ENCODE data around the gene BMAL1. TPM values are rescaled to one million over a fixed set of nuclear protein-coding genes. Genes with fewer than 3 reads are reported as not detected.

Gene BMAL1
- total and polyA plus RNA-seq, 2 of the 4 experiments (the other 2 are of a cell fraction), result 8.8 to 9.9 TPM

DNA sequence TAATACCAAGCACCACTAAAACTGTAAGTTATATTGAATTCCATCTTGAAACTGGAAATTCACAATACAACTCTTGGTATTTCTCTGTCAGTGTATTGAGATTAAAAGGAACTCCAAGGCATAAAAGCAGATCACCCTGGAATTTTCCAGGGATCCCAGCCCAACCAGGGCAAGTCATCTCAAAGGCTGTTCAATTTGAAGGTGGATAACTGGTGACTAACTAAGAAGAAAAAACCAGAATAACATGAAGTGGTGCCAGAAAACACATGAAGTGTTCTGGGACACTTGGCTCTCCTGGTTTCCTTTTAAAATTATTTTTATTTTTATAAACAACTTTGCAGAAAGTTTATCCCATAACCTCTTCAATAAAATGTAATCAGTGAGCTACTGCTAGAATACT, 7.8 kb upstream of the BMAL1 start:
- H3K9ac ChIP-seq (ENCODE audit: low read depth, low read length), result no peak overlapping the region
- no peaks in the 10 kb centered on the region for H3K9me1 ChIP-seq (ENCODE audit: insufficient read depth, low read length)
- no peak overlapping the region for H3K4me2 ChIP-seq (ENCODE audit: low read depth, low read length)
- H3K14ac ChIP-seq (replicated peaks; ENCODE audit: low read depth, low read length), result 0 out of 2 replicates have a peak overlapping the region, but pooled peaks have one; percentile 29
- TF ChIP-seq, protein P1, sequence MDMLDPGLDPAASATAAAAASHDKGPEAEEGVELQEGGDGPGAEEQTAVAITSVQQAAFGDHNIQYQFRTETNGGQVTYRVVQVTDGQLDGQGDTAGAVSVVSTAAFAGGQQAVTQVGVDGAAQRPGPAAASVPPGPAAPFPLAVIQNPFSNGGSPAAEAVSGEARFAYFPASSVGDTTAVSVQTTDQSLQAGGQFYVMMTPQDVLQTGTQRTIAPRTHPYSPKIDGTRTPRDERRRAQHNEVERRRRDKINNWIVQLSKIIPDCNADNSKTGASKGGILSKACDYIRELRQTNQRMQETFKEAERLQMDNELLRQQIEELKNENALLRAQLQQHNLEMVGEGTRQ (IDR thresholded peaks at IDR 0.05; ENCODE audit: low read depth, low read length), result no peak
- no peak for TF ChIP-seq MXI1 (IDR thresholded peaks at IDR 0.05; ENCODE audit: borderline replicate concordance, low read depth, low read length)
- no peak for TF ChIP-seq RFX5 (IDR thresholded peaks at IDR 0.05; ENCODE audit: low read depth, low read length)
- no peak for TF ChIP-seq CEBPB (IDR thresholded peaks at IDR 0.05; ENCODE audit: low read depth, low read length)
- TF ChIP-seq CHD1 (IDR thresholded peaks at IDR 0.05; ENCODE audit: low read depth, low read length), result no peak
- TF ChIP-seq RCOR1 (IDR thresholded peaks at IDR 0.05; ENCODE audit: insufficient replicate concordance, low read length), result no peak
- TF ChIP-seq RAD21 (IDR thresholded peaks at IDR 0.05; ENCODE audit: low read length), result no peak
- TF ChIP-seq MAFK (IDR thresholded peaks at IDR 0.05; ENCODE audit: low read depth, low read length), result no peak
- no peak for TF ChIP-seq FOS (IDR thresholded peaks at IDR 0.05; ENCODE audit: low read depth, low read length)
- no peak for TF ChIP-seq NFE2L2 (IDR thresholded peaks at IDR 0.05; ENCODE audit: low read depth, low read length)
- no peak for TF ChIP-seq POLR2A (IDR thresholded peaks at IDR 0.05; ENCODE audit: low read depth, low read length)
- TF ChIP-seq, protein P2, sequence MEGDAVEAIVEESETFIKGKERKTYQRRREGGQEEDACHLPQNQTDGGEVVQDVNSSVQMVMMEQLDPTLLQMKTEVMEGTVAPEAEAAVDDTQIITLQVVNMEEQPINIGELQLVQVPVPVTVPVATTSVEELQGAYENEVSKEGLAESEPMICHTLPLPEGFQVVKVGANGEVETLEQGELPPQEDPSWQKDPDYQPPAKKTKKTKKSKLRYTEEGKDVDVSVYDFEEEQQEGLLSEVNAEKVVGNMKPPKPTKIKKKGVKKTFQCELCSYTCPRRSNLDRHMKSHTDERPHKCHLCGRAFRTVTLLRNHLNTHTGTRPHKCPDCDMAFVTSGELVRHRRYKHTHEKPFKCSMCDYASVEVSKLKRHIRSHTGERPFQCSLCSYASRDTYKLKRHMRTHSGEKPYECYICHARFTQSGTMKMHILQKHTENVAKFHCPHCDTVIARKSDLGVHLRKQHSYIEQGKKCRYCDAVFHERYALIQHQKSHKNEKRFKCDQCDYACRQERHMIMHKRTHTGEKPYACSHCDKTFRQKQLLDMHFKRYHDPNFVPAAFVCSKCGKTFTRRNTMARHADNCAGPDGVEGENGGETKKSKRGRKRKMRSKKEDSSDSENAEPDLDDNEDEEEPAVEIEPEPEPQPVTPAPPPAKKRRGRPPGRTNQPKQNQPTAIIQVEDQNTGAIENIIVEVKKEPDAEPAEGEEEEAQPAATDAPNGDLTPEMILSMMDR (conservative IDR thresholded peaks at IDR 0.05; ENCODE audit: low read depth, low read length), result no peak
- no peak for TF ChIP-seq BHLHE40 (IDR thresholded peaks at IDR 0.05; ENCODE audit: low read depth, low read length)
- TF ChIP-seq MAZ (IDR thresholded peaks at IDR 0.05; ENCODE audit: borderline replicate concordance, low read depth, low read length), result no peak
- TF ChIP-seq, protein P3, sequence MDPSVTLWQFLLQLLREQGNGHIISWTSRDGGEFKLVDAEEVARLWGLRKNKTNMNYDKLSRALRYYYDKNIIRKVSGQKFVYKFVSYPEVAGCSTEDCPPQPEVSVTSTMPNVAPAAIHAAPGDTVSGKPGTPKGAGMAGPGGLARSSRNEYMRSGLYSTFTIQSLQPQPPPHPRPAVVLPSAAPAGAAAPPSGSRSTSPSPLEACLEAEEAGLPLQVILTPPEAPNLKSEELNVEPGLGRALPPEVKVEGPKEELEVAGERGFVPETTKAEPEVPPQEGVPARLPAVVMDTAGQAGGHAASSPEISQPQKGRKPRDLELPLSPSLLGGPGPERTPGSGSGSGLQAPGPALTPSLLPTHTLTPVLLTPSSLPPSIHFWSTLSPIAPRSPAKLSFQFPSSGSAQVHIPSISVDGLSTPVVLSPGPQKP (IDR thresholded peaks at IDR 0.05; ENCODE audit: borderline replicate concordance, low read depth, low read length), result no peak
- TF ChIP-seq SMC3 (IDR thresholded peaks at IDR 0.05; ENCODE audit: low read depth, low read length), result no peak
- H3K36me3 ChIP-seq (ENCODE audit: control insufficient read depth, insufficient read depth, low read length), result no peaks in the 10 kb centered on the region
- intact Hi-C loops (cut with micrococcal nuclease), result loop anchor here (10.0 kb wide), 1 partner anchor 195 kb away; the partner anchor contains the start of gene BTBD10
- in situ Hi-C loops (cut with MboI; ENCODE audit: low sequenced_read_pairs), result loop anchor here (5.0 kb wide), 1 partner anchor 47 kb away; no protein-coding TSS in a partner anchor
- ChIA-PET CTCF (no interaction called here), POLR2A (ENCODE audit: unreplicated experiment) (no interaction called here)
- DNase-seq (peak; percentile 46), ATAC-seq (ENCODE audit: low read depth) (no peak)
- no peaks in the 10 kb centered on the region for H4K20me1 ChIP-seq (ENCODE audit: insufficient read depth, low read length)
- H2BK15ac ChIP-seq (ENCODE audit: low read depth, low read length), result no peak overlapping the region
- H3K4me1 ChIP-seq (ENCODE audit: control insufficient read depth, insufficient read depth, low read length), result no peaks in the 10 kb centered on the region
- no TSS peak for BruUV-seq (replicated peaks)
- no peak overlapping the region for H2BK5ac ChIP-seq (ENCODE audit: low read depth, low read length, poor library complexity, severe bottlenecking)
- no peak overlapping the region for H3K56ac ChIP-seq (ENCODE audit: extremely low read depth, insufficient read depth, low read length)
- no peak overlapping the region for H2AFZ ChIP-seq (replicated peaks; ENCODE audit: low read length, poor library complexity)
- no peak overlapping the region for H3K23ac ChIP-seq (ENCODE audit: low read depth, low read length)
- H2AK5ac ChIP-seq (ENCODE audit: low read depth, low read length), result no peak overlapping the region
- dilution Hi-C loops (cut with HindIII; ENCODE audit: low sequenced_read_pairs, unreplicated experiment), result no loop called here
- no peak overlapping the region for H4K5ac ChIP-seq (ENCODE audit: low read depth, low read length)
- H4K8ac ChIP-seq (ENCODE audit: low read depth in 2 of 2, low read length in 2 of 2), result no peak overlapping the region
- no peaks in the 10 kb centered on the region for H3K9me3 ChIP-seq (ENCODE audit: control insufficient read depth, insufficient read depth, low read length)
- no peak overlapping the region for H2BK120ac ChIP-seq (ENCODE audit: low read depth, low read length)
- H3K79me1 ChIP-seq (ENCODE audit: low read depth in 1 of 2, low read length in 2 of 2), result no peaks in the 10 kb centered on the region
- H3K27me3 ChIP-seq (ENCODE audit: control insufficient read depth, insufficient read depth, low read length), result peaks cover 2% of the 10 kb centered on the region; the same call in 1 of the 2 replicates
- no peak overlapping the region for H3K4me3 ChIP-seq (ENCODE audit: insufficient read depth, low read depth, low read length)
- no peak overlapping the region for H4K91ac ChIP-seq (ENCODE audit: insufficient read depth, low read depth, low read length)
- H2AK9ac ChIP-seq (replicated peaks; ENCODE audit: low read depth, low read length, poor library complexity), result no peak overlapping the region
- H3K18ac ChIP-seq (ENCODE audit: low read depth, low read length), result no peak overlapping the region
- peak overlapping the region; percentile 8; the same call in 1 of the 2 replicates for H2BK20ac ChIP-seq (ENCODE audit: low read depth, low read length)
- no peak overlapping the region for H3K4ac ChIP-seq (ENCODE audit: low read depth, low read length)
- no peak overlapping the region for H3K27ac ChIP-seq (ENCODE audit: insufficient read depth, low read length)

Measured in IMR-90 (cell line).